ENCODE data around the gene ACSF3. TPM values are rescaled to one million over a fixed set of nuclear protein-coding genes. Genes with fewer than 3 reads are reported as not detected.

Gene ACSF3
- total and polyA plus RNA-seq, 7 donors = 13.4 to 26.5 (median 16.2) TPM

DNA sequence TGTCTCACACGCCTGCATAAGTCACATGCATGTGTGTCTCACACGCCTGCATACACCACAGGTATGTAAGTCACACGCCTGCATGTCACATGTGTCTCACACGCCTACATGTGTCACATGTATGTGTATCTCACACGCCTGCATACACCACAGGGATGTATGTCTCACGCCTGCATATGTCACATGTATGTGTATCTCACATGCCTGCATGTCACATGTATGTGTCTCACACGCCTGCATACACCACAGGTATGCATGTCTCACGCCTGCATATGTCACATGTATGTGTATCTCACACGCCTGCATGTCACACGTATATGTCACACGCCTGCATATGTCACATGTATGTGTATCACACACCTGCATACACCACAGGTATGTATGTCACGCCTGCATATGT, 64.1 kb downstream of the ACSF3 start:
- no peak overlapping the region for H3K27ac ChIP-seq
- TF ChIP-seq, protein P1, sequence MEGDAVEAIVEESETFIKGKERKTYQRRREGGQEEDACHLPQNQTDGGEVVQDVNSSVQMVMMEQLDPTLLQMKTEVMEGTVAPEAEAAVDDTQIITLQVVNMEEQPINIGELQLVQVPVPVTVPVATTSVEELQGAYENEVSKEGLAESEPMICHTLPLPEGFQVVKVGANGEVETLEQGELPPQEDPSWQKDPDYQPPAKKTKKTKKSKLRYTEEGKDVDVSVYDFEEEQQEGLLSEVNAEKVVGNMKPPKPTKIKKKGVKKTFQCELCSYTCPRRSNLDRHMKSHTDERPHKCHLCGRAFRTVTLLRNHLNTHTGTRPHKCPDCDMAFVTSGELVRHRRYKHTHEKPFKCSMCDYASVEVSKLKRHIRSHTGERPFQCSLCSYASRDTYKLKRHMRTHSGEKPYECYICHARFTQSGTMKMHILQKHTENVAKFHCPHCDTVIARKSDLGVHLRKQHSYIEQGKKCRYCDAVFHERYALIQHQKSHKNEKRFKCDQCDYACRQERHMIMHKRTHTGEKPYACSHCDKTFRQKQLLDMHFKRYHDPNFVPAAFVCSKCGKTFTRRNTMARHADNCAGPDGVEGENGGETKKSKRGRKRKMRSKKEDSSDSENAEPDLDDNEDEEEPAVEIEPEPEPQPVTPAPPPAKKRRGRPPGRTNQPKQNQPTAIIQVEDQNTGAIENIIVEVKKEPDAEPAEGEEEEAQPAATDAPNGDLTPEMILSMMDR (IDR thresholded peaks at IDR 0.05) = no peak
- H3K9me3 ChIP-seq = no peaks in the 10 kb centered on the region
- no peak overlapping the region for H3K4me3 ChIP-seq
- 91 to 95% (median 94%) methylated on average over 12 of the region's 12 CpGs for WGBS, 3 donors
- intact Hi-C loops (cut with DNase I) = no loop called here
- no peaks in the 10 kb centered on the region for H3K36me3 ChIP-seq (ENCODE audit: insufficient read depth in 1 of 2, low read depth in 1 of 2)
- H3K27me3 ChIP-seq (ENCODE audit: insufficient read depth in 3 of 3, low read length in 2 of 3) = peaks cover 0 to 13% (median 0%) of the 10 kb centered on the region in 3 donors
- no peak for ATAC-seq
- peaks cover 22% of the 10 kb centered on the region for H3K4me1 ChIP-seq
- no peak for DNase-seq

DNA sequence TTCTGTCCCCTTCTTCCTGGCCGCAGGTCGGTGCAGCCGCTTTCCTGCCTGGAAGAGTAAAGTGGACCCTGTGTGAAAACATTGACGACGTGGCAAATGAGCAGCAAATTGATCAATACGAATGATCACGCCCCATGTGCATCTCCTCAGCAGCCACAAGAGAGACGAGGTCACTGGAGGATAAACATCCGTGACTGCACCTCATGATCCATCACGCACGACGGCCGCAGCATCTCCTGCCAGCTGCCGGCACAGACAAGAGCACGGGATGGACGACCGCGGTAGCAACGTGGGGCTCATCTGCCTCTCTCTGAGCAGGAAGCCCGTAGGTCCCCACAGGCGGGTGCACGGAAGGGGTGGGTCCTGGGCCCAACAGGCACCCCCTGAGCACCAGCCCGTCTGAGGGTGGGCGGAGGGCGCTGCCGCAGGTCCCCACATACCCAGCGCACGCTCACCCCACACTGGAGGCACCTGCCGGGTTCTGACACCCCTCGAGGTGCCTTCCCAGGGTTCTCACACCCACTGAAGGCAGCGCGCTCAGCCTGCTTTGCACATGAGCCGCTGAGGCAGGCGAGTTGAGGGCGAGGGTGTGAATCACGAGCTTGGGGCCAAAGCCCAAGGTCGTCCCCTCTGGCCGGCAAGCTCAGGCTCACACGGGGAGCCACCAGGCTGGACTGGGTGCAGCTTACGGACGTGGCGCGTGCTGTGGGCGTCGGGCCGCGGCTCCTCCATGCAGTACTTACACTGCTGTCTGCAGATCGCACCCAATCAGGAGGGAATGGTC, 65.6 kb downstream of the ACSF3 start:
- H3K36me3 ChIP-seq (ENCODE audit: insufficient read depth in 1 of 2, low read depth in 1 of 2) = no peaks in the 10 kb centered on the region
- peaks cover 0 to 22% (median under 1%) of the 10 kb centered on the region in 3 donors for H3K27me3 ChIP-seq (ENCODE audit: insufficient read depth in 3 of 3, low read length in 2 of 3)
- H3K4me3 ChIP-seq = no peak overlapping the region
- no peak for ATAC-seq
- no peak overlapping the region for H3K27ac ChIP-seq
- no peak for DNase-seq
- H3K4me1 ChIP-seq = peaks cover 22% of the 10 kb centered on the region
- 72 to 75% (median 74%) methylated on average over 45 to 48 of the region's 48 CpGs for WGBS, 3 donors
- TF ChIP-seq, protein P1 (IDR thresholded peaks at IDR 0.05) = no peak
- intact Hi-C loops (cut with DNase I) = no loop called here
- no peaks in the 10 kb centered on the region for H3K9me3 ChIP-seq

DNA sequence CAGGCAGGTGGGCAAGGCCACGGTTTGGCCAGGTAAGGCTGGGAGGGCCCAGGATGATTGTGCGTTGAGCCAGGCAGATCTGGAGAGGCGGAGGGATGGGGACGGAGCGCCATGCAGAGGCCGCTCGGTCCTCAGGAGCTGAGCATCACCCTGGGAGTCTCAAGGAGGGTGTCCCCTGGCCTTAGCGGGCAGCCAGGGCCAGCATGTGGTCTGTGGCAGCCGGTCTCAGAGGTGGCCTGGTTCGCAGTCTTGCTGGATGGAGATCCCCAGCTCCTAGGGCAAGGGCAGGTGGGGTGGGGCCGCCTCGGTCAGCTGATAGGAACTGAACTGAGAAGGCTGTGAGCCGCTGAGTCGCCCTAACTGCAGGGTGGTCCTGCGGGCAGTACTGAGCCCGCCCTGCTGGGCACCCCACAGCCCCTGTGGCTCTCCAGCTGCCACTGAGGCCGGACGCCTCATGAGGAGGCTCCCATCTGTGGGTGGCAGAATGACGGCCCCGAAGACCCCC, 66.2 kb downstream of the ACSF3 start:
- DNase-seq (no peak), ATAC-seq (no peak)
- TF ChIP-seq, protein P1 (IDR thresholded peaks at IDR 0.05) = no peak
- Histone ChIP-seq H3K4me1 (peaks cover 21% of the 10 kb centered on the region), H3K27ac (no peak overlapping the region), H3K27me3 (ENCODE audit: insufficient read depth in 3 of 3, low read length in 2 of 3) (peaks cover 0 to 22% (median 2%) of the 10 kb centered on the region in 3 donors), H3K4me3 (no peak overlapping the region), H3K36me3 (ENCODE audit: insufficient read depth in 1 of 2, low read depth in 1 of 2) (no peaks in the 10 kb centered on the region), H3K9me3 (no peaks in the 10 kb centered on the region)
- WGBS, 3 donors = 83 to 89% (median 86%) methylated on average over 17 to 20 of the region's 20 CpGs
- intact Hi-C loops (cut with DNase I) = no loop called here

DNA sequence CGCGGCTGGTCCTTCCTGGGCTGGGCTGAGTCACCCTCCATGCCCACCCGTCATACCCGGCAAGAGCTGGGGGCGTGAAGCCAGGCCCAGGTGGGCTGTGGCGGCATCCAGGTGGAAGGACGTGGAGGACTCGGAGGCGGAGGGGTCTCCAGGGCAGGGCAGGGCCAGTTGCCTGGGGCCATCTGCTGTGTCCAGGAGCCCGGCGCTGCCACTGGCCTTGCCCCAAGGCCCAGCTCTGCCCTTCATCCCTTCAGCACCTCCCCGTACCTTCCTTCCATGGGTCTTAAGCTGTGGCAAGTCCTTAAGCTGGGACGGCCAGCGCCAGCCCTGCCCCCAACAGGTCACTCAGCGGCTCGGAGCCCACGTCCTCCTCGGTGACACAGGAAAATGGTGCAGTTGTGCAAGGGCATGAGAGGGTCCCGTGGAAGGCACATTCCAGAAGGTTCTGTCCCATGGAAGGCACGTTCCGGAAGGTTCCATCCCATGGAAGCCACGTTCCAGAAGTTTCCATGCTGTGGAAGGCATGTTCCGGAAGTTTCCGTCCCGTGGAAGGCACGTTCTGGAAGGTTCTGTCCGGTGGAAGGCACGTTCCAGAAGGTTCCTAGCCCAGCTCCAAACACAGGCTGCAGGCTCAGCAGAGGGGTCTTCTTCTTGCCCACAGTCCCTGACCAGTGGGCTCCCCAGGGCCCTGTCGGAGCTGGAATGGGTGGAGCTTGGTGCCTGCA, 67.5 kb downstream of the ACSF3 start:
- 81 to 87% (median 85%) methylated on average over 28 to 29 of the region's 29 CpGs for WGBS, 3 donors
- no peak overlapping the region for H3K27ac ChIP-seq
- peaks cover 9% of the 10 kb centered on the region for H3K4me1 ChIP-seq
- peaks cover 0 to 22% (median 2%) of the 10 kb centered on the region in 3 donors for H3K27me3 ChIP-seq (ENCODE audit: insufficient read depth in 3 of 3, low read length in 2 of 3)
- no peak for DNase-seq
- TF ChIP-seq, protein P1 (IDR thresholded peaks at IDR 0.05) = no peak
- ATAC-seq = no peak
- intact Hi-C loops (cut with DNase I) = no loop called here
- H3K9me3 ChIP-seq = no peaks in the 10 kb centered on the region
- H3K4me3 ChIP-seq = no peak overlapping the region
- H3K36me3 ChIP-seq (ENCODE audit: insufficient read depth in 1 of 2, low read depth in 1 of 2) = no peaks in the 10 kb centered on the region
